Measurements from ENCODE around the gene TMEM170A.
A peak's percentile ranks its signal among the peaks of the same experiment; 100 is the strongest.
"Not testable (repeated sequence)": the region's sequence is repeated elsewhere in the genome, so short reads cannot be mapped to it uniquely, and the experiment has no call there.

The TMEM170A gene

GRCh38 chr16:75446416-75446815 is 18.1 kb downstream of the TMEM170A start:
- DNase-seq, result no peak

- no peak for DNase-seq
Observed at GRCh38 chr16:75445298-75445697, 19.2 kb downstream of the TMEM170A start.

GRCh38 chr16:75443298-75443697 is 21.2 kb downstream of the TMEM170A start:
- no peak for DNase-seq

- DNase-seq, result peak; percentile 83 to 87
Observed at GRCh38 chr16:75433732-75434413, 30.6 kb downstream of the TMEM170A start.

GRCh38 chr16:75432828-75433731 is 31.4 kb downstream of the TMEM170A start, which contains the start of gene CFDP1:
Gene CFDP1, minus strand, starts transcription at chr16:75433503. Its CDS starts 151 bp downstream, at chr16:75433352.
- peak; percentile 90 to 93 for DNase-seq

GRCh38 chr16:75429621-75430403 is 34.7 kb downstream of the TMEM170A start:
- DNase-seq, result no peak

GRCh38 chr16:75426524-75426923 is 38.0 kb downstream of the TMEM170A start:
- not testable (repeated sequence) for DNase-seq

- DNase-seq, result not testable (repeated sequence)
Observed at GRCh38 chr16:75424105-75424762, 40.3 kb downstream of the TMEM170A start.

GRCh38 chr16:75423723-75424104 is 40.8 kb downstream of the TMEM170A start:
- DNase-seq, result no peak

- DNase-seq, result no peak
Observed at GRCh38 chr16:75421820-75422126, 42.7 kb downstream of the TMEM170A start.

- DNase-seq, result no peak
Observed at GRCh38 chr16:75420987-75421819, 43.3 kb downstream of the TMEM170A start.

- no peak for DNase-seq
Observed at GRCh38 chr16:75416904-75417565, 47.5 kb downstream of the TMEM170A start.

- no peak for DNase-seq
Observed at GRCh38 chr16:75415169-75415905, 49.2 kb downstream of the TMEM170A start.

- DNase-seq, result no peak
Observed at GRCh38 chr16:75413951-75414350, 50.5 kb downstream of the TMEM170A start.

GRCh38 chr16:75406943-75407342 is 57.5 kb downstream of the TMEM170A start:
- no peak for DNase-seq

GRCh38 chr16:75402821-75403475 is 61.5 kb downstream of the TMEM170A start:
- DNase-seq, result no peak

GRCh38 chr16:75402159-75402820 is 62.2 kb downstream of the TMEM170A start:
- DNase-seq, result no peak

GRCh38 chr16:75401691-75402090 is 62.8 kb downstream of the TMEM170A start:
- no peak for DNase-seq

GRCh38 chr16:75398333-75398732 is 66.2 kb downstream of the TMEM170A start:
- no peak for DNase-seq

Measured in bone marrow (tissue), 2 donors.